Sigmoid colon (tissue), 7 donors: Measurements from ENCODE around the gene TRIP13. TPM values are rescaled to one million over a fixed set of nuclear protein-coding genes. Genes with fewer than 3 reads are reported as not detected.
"Not testable (repeated sequence)": the region's sequence is repeated elsewhere in the genome, so short reads cannot be mapped to it uniquely, and the experiment has no call there.

Experiments used
- DNase-seq: peaks from one replicate; pipeline ENCODE4 v3.0.0-alpha.2; 2019
- H3K27ac ChIP-seq, 4 donors: fragments of 200-600 bp; sonication (generic); one replicate each; pipeline ENCODE4 v1.5.1; 2016 to 2019; ENCODE audit warnings: mild to moderate bottlenecking in 1 of 4
- H3K27me3 ChIP-seq, 3 donors: fragments of 200-600 bp; sonication (generic); one replicate each; pipeline ENCODE4 v1.5.1; 2019; ENCODE audit warnings: mild to moderate bottlenecking in 1 of 3
- H3K36me3 ChIP-seq, 4 donors: fragments of 200-600 bp; sonication (generic); one replicate each; pipeline ENCODE4 v1.5.1; 2016 to 2019
- H3K4me1 ChIP-seq, 4 donors: fragments of 200-600 bp; sonication (generic); one replicate each; pipeline ENCODE4 v1.5.1; 2017 to 2019
- H3K4me3 ChIP-seq, 4 donors: fragments of 200-600 bp; sonication (generic); one replicate each; pipeline ENCODE4 v1.5.1; 2017 to 2019; ENCODE audit warnings: mild to moderate bottlenecking in 2 of 4, moderate library complexity in 1 of 4
- H3K9me3 ChIP-seq, 4 donors: fragments of 200-600 bp in 3 of 4; sonication (generic) in 3 of 4; one replicate each; pipeline versions ENCODE4 v1.5.1 to v1.6.1; 2013 to 2019
- CTCF ChIP-seq, 4 experiments: fragments of 450-650 bp in 3 of 4; fragments of 200-600 bp in 1 of 4; IDR thresholded peaks; one replicate each; pipeline ENCODE4 v1.5.1; 2016 to 2019; ENCODE audit warnings: antibody characterized with exemption in 4 of 4, mild to moderate bottlenecking in 3 of 4, moderate library complexity in 2 of 4
- EP300 ChIP-seq, 4 donors: sonication (generic); formaldehyde crosslinking; IDR thresholded peaks; one replicate each; pipeline ENCODE4 v1.6.1; 2017; ENCODE audit warnings: antibody characterized with exemption in 4 of 4
- POLR2A ChIP-seq, 2 donors: fragments of 450-650 bp; IDR thresholded peaks; one replicate each; pipeline ENCODE4 v1.6.1; 2016; ENCODE audit warnings: antibody characterized with exemption in 2 of 2, mild to moderate bottlenecking in 2 of 2, moderate library complexity in 2 of 2
- POLR2AphosphoS5 ChIP-seq, 4 donors: sonication (generic); formaldehyde crosslinking; IDR thresholded peaks; one replicate each; pipeline ENCODE4 v1.6.1; 2017; ENCODE audit warnings: antibody characterized with exemption in 4 of 4
- WGBS, 2 donors: extraction: QIAGEN DNeasy Blood & Tissue Kit; methylation state at CpG; one replicate each; pipeline ENCODE4 v1.1.7; 2013; 5-methylcytosine and 5-hydroxymethylcytosine counted together
- intact Hi-C: fragments of 100-400 bp; cut with DNase I; formaldehyde crosslinking; loops from one replicate; pipeline ENCODE4 v1.15.1; 2023
- polyA plus RNA-seq, 3 donors: library from polyadenylated mRNA; stranded (reverse); fragments of 200-250 nt; gene quantifications; one replicate each; pipeline ENCODE4 v1.2.3, GENCODE V29; 2013
- total RNA-seq, 4 donors: library from RNA; depleted of rRNA; stranded (reverse); fragments of >200 nt; gene quantifications; one replicate each; pipeline ENCODE4 v1.1.0, GENCODE V29; 2016
- donor health status: healthy with polysubstance abuse.
- donor health status: Bipolar disorder and iron deficiency.
- donor health status: healthy.

TRIP13 gene
- total and polyA plus RNA-seq, 7 donors, result 0.16 to 7.7 (median 1.0) TPM; not detected in 1

GRCh38 chr5:935510-936084 lies 42.9 kb downstream of the TRIP13 start:
- WGBS, 2 donors, result 74 to 82% methylated on average over 5 of the region's 5 CpGs
- intact Hi-C loops, result no loop called here
- no peaks in the 10 kb centered on the region for H3K9me3 ChIP-seq

GRCh38 chr5:936149-937144 lies 43.8 kb downstream of the TRIP13 start:
- intact Hi-C loops, result no loop called here
- Histone ChIP-seq H3K36me3 (no peaks in the 10 kb centered on the region), H3K27ac (no peak overlapping the region), H3K27me3 (no peaks in the 10 kb centered on the region), H3K9me3 (no peaks in the 10 kb centered on the region), H3K4me1 (no peaks in the 10 kb centered on the region), H3K4me3 (no peak overlapping the region)
- DNase-seq, result peak; percentile 54
- 76 to 90% methylated on average over 19 of the region's 19 CpGs for WGBS, 2 donors
- TF ChIP-seq POLR2AphosphoS5 (IDR thresholded peaks at IDR 0.05) (no peak), CTCF (IDR thresholded peaks at IDR 0.05) (no peak), POLR2A (IDR thresholded peaks at IDR 0.05) (no peak), EP300 (IDR thresholded peaks at IDR 0.05) (no peak)

More at GRCh38 chr5:935510-936084, 42.9 kb downstream of the TRIP13 start:
- Histone ChIP-seq H3K36me3 (no peaks in the 10 kb centered on the region), H3K4me1 (no peaks in the 10 kb centered on the region), H3K4me3 (no peak overlapping the region), H3K27ac (no peak overlapping the region), H3K27me3 (no peaks in the 10 kb centered on the region)
- TF ChIP-seq POLR2AphosphoS5 (IDR thresholded peaks at IDR 0.05) (no peak), POLR2A (IDR thresholded peaks at IDR 0.05) (no peak), CTCF (IDR thresholded peaks at IDR 0.05) (no peak), EP300 (IDR thresholded peaks at IDR 0.05) (no peak)
- peak; percentile 29 for DNase-seq

GRCh38 chr5:937151-937924 lies 44.7 kb downstream of the TRIP13 start:
- Histone ChIP-seq H3K27me3 (no peaks in the 10 kb centered on the region), H3K27ac (no peak overlapping the region), H3K36me3 (no peaks in the 10 kb centered on the region), H3K4me1 (no peaks in the 10 kb centered on the region), H3K4me3 (no peak overlapping the region), H3K9me3 (no peaks in the 10 kb centered on the region)
- DNase-seq, result peak; percentile 40
- no peak for TF ChIP-seq POLR2A (IDR thresholded peaks at IDR 0.05)
- no peak for TF ChIP-seq POLR2AphosphoS5 (IDR thresholded peaks at IDR 0.05)
- no peak for TF ChIP-seq CTCF (IDR thresholded peaks at IDR 0.05)
- no peak for TF ChIP-seq EP300 (IDR thresholded peaks at IDR 0.05)
- 90% methylated on average over 14 of the region's 14 CpGs for WGBS, 2 donors
- intact Hi-C loops, result no loop called here

GRCh38 chr5:939368-939767 lies 46.7 kb downstream of the TRIP13 start:
- Histone ChIP-seq H3K4me3 (no peak overlapping the region), H3K27me3 (no peaks in the 10 kb centered on the region), H3K36me3 (no peaks in the 10 kb centered on the region), H3K27ac (no peak overlapping the region), H3K9me3 (no peaks in the 10 kb centered on the region), H3K4me1 (no peaks in the 10 kb centered on the region)
- WGBS, 2 donors, result 75 to 81% methylated on average over 7 of the region's 7 CpGs
- intact Hi-C loops, result no loop called here
- DNase-seq, result peak; percentile 34
- TF ChIP-seq POLR2AphosphoS5 (IDR thresholded peaks at IDR 0.05) (no peak), EP300 (IDR thresholded peaks at IDR 0.05) (no peak), POLR2A (IDR thresholded peaks at IDR 0.05) (no peak), CTCF (IDR thresholded peaks at IDR 0.05) (no peak)

- H3K36me3 ChIP-seq, H3K4me1 ChIP-seq, H3K27ac ChIP-seq, H3K4me3 ChIP-seq, DNase-seq, H3K27me3 ChIP-seq, H3K9me3 ChIP-seq, intact Hi-C loops: not testable (repeated sequence)
- 85 to 93% methylated on average over 2 of the region's 2 CpGs for whole genome bisulfite sequencing, 2 donors
These were observed 48.1 kb downstream of the TRIP13 start for GRCh38 chr5:940741-941140.
